HUES6 (cell line): ENCODE results near the gene DPM2.
A peak's percentile ranks its signal among the peaks of the same experiment; 100 is the strongest.

Source experiments
- H3K27ac ChIP-seq: 2 replicates; pipeline ENCODE4 v1.7.0; 2013; ENCODE audit warnings: low read depth, mild to moderate bottlenecking, low read length, inconsistent platforms
- H3K27me3 ChIP-seq: 2 replicates; pipeline ENCODE4 v1.6.1; 2013; ENCODE audit warnings: low read length; ENCODE audit not compliant: control insufficient read depth, insufficient read depth
- H3K36me3 ChIP-seq: 2 replicates; pipeline ENCODE4 v1.6.1; 2013; ENCODE audit warnings: low read length; ENCODE audit not compliant: control insufficient read depth, insufficient read depth
- H3K4me1 ChIP-seq: 2 replicates; pipeline ENCODE4 v1.6.1; 2013; ENCODE audit warnings: low read length; ENCODE audit not compliant: control insufficient read depth, insufficient read depth
- H3K4me3 ChIP-seq: 2 replicates; pipeline ENCODE4 v1.5.1; 2013; ENCODE audit warnings: low read depth, low read length
- H3K9ac ChIP-seq: one replicate; pipeline ENCODE4 v1.6.1; 2013; ENCODE audit warnings: mild to moderate bottlenecking, low read length
- H3K9me3 ChIP-seq: 2 replicates; pipeline ENCODE4 v1.6.1; 2013; ENCODE audit warnings: low read depth, low read length; ENCODE audit not compliant: control insufficient read depth, insufficient read depth

DPM2 gene

GRCh38 chr9:127971357-127972235 is 33.9 kb upstream of the DPM2 start:
- Histone ChIP-seq H3K9me3 (no peaks in the 10 kb centered on the region), H3K4me3 (no peak overlapping the region), H3K27me3 (no peaks in the 10 kb centered on the region), H3K36me3 (no peaks in the 10 kb centered on the region), H3K4me1 (peaks cover 85% of the 10 kb centered on the region), H3K27ac (no peak overlapping the region), H3K9ac (peak overlapping the region; percentile 1)

- Histone ChIP-seq H3K4me3 (no peak overlapping the region), H3K27ac (0 out of 2 replicates have a peak overlapping the region, but pooled peaks have one; percentile 16), H3K27me3 (no peaks in the 10 kb centered on the region), H3K36me3 (no peaks in the 10 kb centered on the region), H3K9ac (no peak overlapping the region), H3K4me1 (peaks cover 87% of the 10 kb centered on the region), H3K9me3 (no peaks in the 10 kb centered on the region)
These were observed 33.0 kb upstream of the DPM2 start for GRCh38 chr9:127970401-127971313.

GRCh38 chr9:127968700-127969383 is 31.2 kb upstream of the DPM2 start:
- Histone ChIP-seq H3K9ac (no peak overlapping the region), H3K4me3 (no peak overlapping the region), H3K27me3 (no peaks in the 10 kb centered on the region), H3K36me3 (no peaks in the 10 kb centered on the region), H3K27ac (no peak overlapping the region), H3K9me3 (no peaks in the 10 kb centered on the region), H3K4me1 (peaks cover 79% of the 10 kb centered on the region)

- Histone ChIP-seq H3K9ac (no peak overlapping the region), H3K4me3 (no peak overlapping the region), H3K4me1 (peaks cover 79% of the 10 kb centered on the region), H3K27ac (no peak overlapping the region), H3K36me3 (no peaks in the 10 kb centered on the region), H3K9me3 (no peaks in the 10 kb centered on the region), H3K27me3 (no peaks in the 10 kb centered on the region)
These were observed 30.4 kb upstream of the DPM2 start for GRCh38 chr9:127968042-127968441.

- Histone ChIP-seq H3K36me3 (no peaks in the 10 kb centered on the region), H3K27me3 (no peaks in the 10 kb centered on the region), H3K9ac (no peak overlapping the region), H3K4me1 (peaks cover 75% of the 10 kb centered on the region), H3K9me3 (no peaks in the 10 kb centered on the region), H3K4me3 (no peak overlapping the region), H3K27ac (no peak overlapping the region)
These were observed 29.6 kb upstream of the DPM2 start for GRCh38 chr9:127967151-127967809.

- no peaks in the 10 kb centered on the region for H3K27me3 ChIP-seq
- peaks cover 69% of the 10 kb centered on the region for H3K4me1 ChIP-seq
- no peaks in the 10 kb centered on the region for H3K9me3 ChIP-seq
- H3K4me3 ChIP-seq = no peak overlapping the region
- H3K27ac ChIP-seq = no peak overlapping the region
- H3K36me3 ChIP-seq = no peaks in the 10 kb centered on the region
- H3K9ac ChIP-seq = no peak overlapping the region
These were observed 28.9 kb upstream of the DPM2 start for GRCh38 chr9:127966416-127967150.

GRCh38 chr9:127965953-127966352 is 28.3 kb upstream of the DPM2 start:
- Histone ChIP-seq H3K9me3 (no peaks in the 10 kb centered on the region), H3K36me3 (no peaks in the 10 kb centered on the region), H3K4me3 (no peak overlapping the region), H3K9ac (peak overlapping the region; percentile 47), H3K27ac (peak overlapping the region; percentile 64), H3K27me3 (no peaks in the 10 kb centered on the region), H3K4me1 (peaks cover 64% of the 10 kb centered on the region)

GRCh38 chr9:127963359-127964064 is 25.9 kb upstream of the DPM2 start:
- H3K27ac ChIP-seq = no peak overlapping the region
- H3K4me1 ChIP-seq = peaks cover 57% of the 10 kb centered on the region

GRCh38 chr9:127963041-127963358 is 25.3 kb upstream of the DPM2 start:
- Histone ChIP-seq H3K27me3 (no peaks in the 10 kb centered on the region), H3K36me3 (no peaks in the 10 kb centered on the region), H3K27ac (no peak overlapping the region), H3K9me3 (no peaks in the 10 kb centered on the region), H3K9ac (no peak overlapping the region), H3K4me3 (no peak overlapping the region), H3K4me1 (peaks cover 51% of the 10 kb centered on the region)

More at GRCh38 chr9:127963359-127964064, 25.9 kb upstream of the DPM2 start:
- Histone ChIP-seq H3K9ac (no peak overlapping the region), H3K27me3 (no peaks in the 10 kb centered on the region), H3K9me3 (no peaks in the 10 kb centered on the region), H3K4me3 (no peak overlapping the region), H3K36me3 (no peaks in the 10 kb centered on the region)
